ENCODE measurements around the gene SGK1.
"Not testable (repeated sequence)": the region's sequence is repeated elsewhere in the genome, so short reads cannot be mapped to it uniquely, and the experiment has no call there.

SGK1 gene

GRCh38 chr6:134190883-134191282 lies 127.0 kb downstream of the SGK1 start:
- DNase-seq (ENCODE audit: low read depth) = no peak

GRCh38 chr6:134187751-134188150 lies 130.2 kb downstream of the SGK1 start:
- DNase-seq (ENCODE audit: low read depth) = no peak

GRCh38 chr6:134187154-134187553 lies 130.8 kb downstream of the SGK1 start:
- DNase-seq (ENCODE audit: low read depth) = no peak

GRCh38 chr6:134186355-134186754 lies 131.6 kb downstream of the SGK1 start:
- DNase-seq (ENCODE audit: low read depth) = no peak

- DNase-seq (ENCODE audit: low read depth) = no peak
These were observed 132.6 kb downstream of the SGK1 start for GRCh38 chr6:134185277-134185676.

- no peak for DNase-seq (ENCODE audit: low read depth)
These were observed 134.1 kb downstream of the SGK1 start for GRCh38 chr6:134183844-134184243.

GRCh38 chr6:134182528-134182927 lies 135.4 kb downstream of the SGK1 start:
- no peak for DNase-seq (ENCODE audit: low read depth)

- DNase-seq (ENCODE audit: low read depth) = not testable (repeated sequence)
These were observed 136.2 kb downstream of the SGK1 start for GRCh38 chr6:134181726-134182125.

- DNase-seq (ENCODE audit: low read depth) = not testable (repeated sequence)
These were observed 136.7 kb downstream of the SGK1 start for GRCh38 chr6:134181251-134181650.

- DNase-seq (ENCODE audit: low read depth) = not testable (repeated sequence)
These were observed 137.4 kb downstream of the SGK1 start for GRCh38 chr6:134180540-134180939.

- DNase-seq (ENCODE audit: low read depth) = peak; percentile 96
These were observed 139.5 kb downstream of the SGK1 start for GRCh38 chr6:134178161-134179044.

GRCh38 chr6:134177753-134178160 lies 140.2 kb downstream of the SGK1 start:
- peak; percentile 90 for DNase-seq (ENCODE audit: low read depth)

- no peak for DNase-seq (ENCODE audit: low read depth)
These were observed 140.7 kb downstream of the SGK1 start for GRCh38 chr6:134177236-134177635.

- DNase-seq (ENCODE audit: low read depth) = peak; percentile 81
These were observed 141.5 kb downstream of the SGK1 start for GRCh38 chr6:134176264-134176975.

- peak; percentile 79 for DNase-seq (ENCODE audit: low read depth)
These were observed 142.2 kb downstream of the SGK1 start for GRCh38 chr6:134175532-134176263.

- DNase-seq (ENCODE audit: low read depth) = peak; percentile 85
These were observed 143.0 kb downstream of the SGK1 start for GRCh38 chr6:134174672-134175531.

- DNase-seq (ENCODE audit: low read depth) = peak; percentile 87
These were observed 143.8 kb downstream of the SGK1 start for GRCh38 chr6:134173936-134174671.

- DNase-seq (ENCODE audit: low read depth) = peak; percentile 19
These were observed 144.6 kb downstream of the SGK1 start for GRCh38 chr6:134173366-134173725.

- DNase-seq (ENCODE audit: low read depth) = peak; percentile 21
These were observed 145.1 kb downstream of the SGK1 start for GRCh38 chr6:134172706-134173365.

- peak; percentile 32 for DNase-seq (ENCODE audit: low read depth)
These were observed 145.7 kb downstream of the SGK1 start for GRCh38 chr6:134172020-134172705.

Measured in amniotic epithelial cell (primary cell).